Motor neuron (in vitro differentiated cells): Measurements from ENCODE around the gene ADAMTS10. TPM values are rescaled to one million over a fixed set of nuclear protein-coding genes. Genes with fewer than 3 reads are reported as not detected.
"Not testable (repeated sequence)": the region's sequence is repeated elsewhere in the genome, so short reads cannot be mapped to it uniquely, and the experiment has no call there.

Experiments
- ATAC-seq, 8 experiments: fragments of 200-7000 bp; cut with Tn5 transposase; replicated peaks in 6 of 8; 2 replicates each; pipeline ENCODE4 v1.8.0; 2021; ENCODE audit warnings: mild to moderate bottlenecking in 8 of 8, moderate library complexity in 8 of 8
- H3K27ac ChIP-seq, 2 donors: fragments of 250-450 bp; sonication (Bioruptor Pico); 2 replicates each; pipeline ENCODE4 v1.9.0; 2021; ENCODE audit warnings: antibody characterized with exemption in 2 of 2, mild to moderate bottlenecking in 2 of 2, moderate library complexity in 1 of 2
- H3K4me1 ChIP-seq, 2 donors: fragments of 250-450 bp; sonication (Bioruptor Pico); replicated peaks in 1 of 2; 2 replicates each; pipeline ENCODE4 v1.6.1; 2021; ENCODE audit warnings: antibody characterized with exemption in 2 of 2, mild to moderate bottlenecking in 2 of 2, moderate library complexity in 1 of 2
- H3K4me3 ChIP-seq, 5 donors: fragments of 250-450 bp; sonication (Bioruptor Pico); 2 replicates each; pipeline ENCODE4 v1.9.0; 2021; ENCODE audit warnings: antibody characterized with exemption in 5 of 5, mild to moderate bottlenecking in 5 of 5, moderate library complexity in 4 of 5
- WGBS, 10 experiments: fragments of 450-650 bp; shearing (Covaris generic); methylation state at CpG; one replicate each; pipeline ENCODE4 v1.0.0; 2022; 5-methylcytosine and 5-hydroxymethylcytosine counted together
- in situ Hi-C, 9 experiments: fragments of 400-800 bp; cut with MboI; loops; one replicate each; pipeline ENCODE4 v1.15.0; 2021; ENCODE audit warnings: low sequenced_read_pairs in 9 of 9, low pct_unique_long_range_greater_than_20kb in 2 of 9; ENCODE audit not compliant: unreplicated experiment in 9 of 9
- total RNA-seq, 8 experiments: library from RNA; unstranded; fragments of 300-600 nt; gene quantifications; 2 replicates each; pipeline versions ENCODE4 v1.2.3 to v1.2.4, GENCODE V29; 2022

ADAMTS10 gene
- total RNA-seq, 8 experiments from 2014 or later = 5.1 to 45.3 (median 15.0) TPM

DNA sequence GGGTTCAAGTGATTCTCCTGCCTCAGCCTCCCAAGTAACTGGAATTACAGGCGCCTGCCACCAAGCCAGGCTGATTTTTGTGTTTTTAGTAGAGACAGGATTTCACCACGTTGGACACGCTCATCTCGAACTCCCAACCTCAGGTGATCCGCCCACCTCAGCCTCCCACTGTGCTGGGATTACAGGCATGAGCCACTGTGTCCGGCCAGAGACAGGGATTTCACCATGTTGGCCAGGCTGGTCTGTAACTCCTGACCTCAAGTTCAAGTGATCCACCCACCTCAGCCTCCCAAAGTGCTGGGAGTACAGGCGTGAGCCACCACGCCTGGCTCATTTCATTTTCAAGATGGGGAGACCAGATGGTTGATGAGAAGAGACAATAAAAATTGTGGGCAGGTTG is 45.6 kb downstream of the ADAMTS10 start:
- ATAC-seq, H3K4me1 ChIP-seq, H3K27ac ChIP-seq, in situ Hi-C loops, H3K4me3 ChIP-seq: not testable (repeated sequence)
- 50 to 88% methylated on average over 1 to 3 of the region's 8 CpGs; no CpG with 5 or more reads in 8 of the 10 experiments for WGBS, 10 experiments

DNA sequence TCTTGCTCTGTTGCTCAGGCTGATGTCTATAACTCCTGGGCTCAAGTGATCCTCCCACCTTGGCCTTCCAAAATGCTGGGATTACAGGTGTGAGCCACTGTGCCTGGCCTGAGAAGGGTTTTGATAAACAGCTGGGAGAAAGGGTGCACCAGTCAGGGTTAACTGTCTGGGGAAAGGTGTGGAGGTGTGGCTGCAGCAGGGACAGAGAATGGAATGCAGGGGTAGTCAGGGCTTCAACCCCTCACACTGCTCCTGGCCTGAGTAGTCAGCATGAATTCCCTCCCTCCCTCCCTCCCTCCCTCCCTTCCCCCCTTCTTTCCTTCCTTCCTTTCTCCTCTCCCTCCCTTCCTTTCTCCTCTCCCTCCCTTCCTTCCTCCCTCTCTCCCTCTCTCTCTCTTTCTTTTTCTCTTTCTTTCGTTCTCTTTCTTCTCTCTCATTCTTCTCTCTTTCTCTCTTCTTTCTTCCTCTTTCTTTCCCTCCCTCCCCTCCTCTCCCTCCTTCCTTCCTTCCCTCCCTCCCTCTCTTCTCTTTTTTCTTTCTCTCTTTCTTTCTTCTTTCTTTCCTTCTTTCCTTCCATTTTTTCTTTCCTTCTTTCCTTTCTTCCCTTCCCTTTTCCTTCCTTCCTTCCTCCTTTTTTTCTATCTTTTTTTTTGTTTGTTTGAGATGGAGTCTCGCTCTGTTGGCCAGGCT is 49.3 kb downstream of the ADAMTS10 start:
- Histone ChIP-seq H3K27ac (no peak overlapping the region), H3K4me1 (no peaks in the 10 kb centered on the region), H3K4me3 (no peak overlapping the region)
- ATAC-seq = no peak
- 21 to 89% (median 73%) methylated on average over 1 to 2 of the region's 2 CpGs; no CpG with 5 or more reads in 4 of the 10 experiments for WGBS, 10 experiments
- in situ Hi-C loops = no loop called here

DNA sequence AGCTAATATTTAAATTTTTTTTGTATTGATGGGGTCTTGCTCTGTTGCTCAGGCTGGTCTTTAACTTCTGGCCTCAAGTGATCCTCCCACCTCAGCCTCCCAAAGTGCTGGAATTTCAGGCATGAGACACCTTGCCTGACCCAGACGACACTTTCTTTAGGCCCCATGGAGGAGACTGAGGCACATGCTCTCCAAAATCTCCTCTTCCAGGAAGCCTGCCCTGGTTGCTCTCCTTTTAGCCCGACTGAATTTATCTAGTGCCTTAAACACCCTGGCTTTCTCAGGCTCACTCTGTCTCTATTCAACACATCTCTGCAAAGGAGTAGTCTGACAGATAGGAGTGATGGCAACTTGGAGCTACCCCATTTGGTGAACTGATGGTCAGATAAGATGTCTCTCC is 52.2 kb downstream of the ADAMTS10 start:
- Histone ChIP-seq H3K4me3 (no peak overlapping the region), H3K27ac (no peak overlapping the region), H3K4me1 (no peaks in the 10 kb centered on the region)
- in situ Hi-C loops = no loop called here
- 50 to 81% (median 59%) methylated on average over 1 to 2 of the region's 2 CpGs; no CpG with 5 or more reads in 6 of the 10 experiments for WGBS, 10 experiments
- ATAC-seq = no peak

DNA sequence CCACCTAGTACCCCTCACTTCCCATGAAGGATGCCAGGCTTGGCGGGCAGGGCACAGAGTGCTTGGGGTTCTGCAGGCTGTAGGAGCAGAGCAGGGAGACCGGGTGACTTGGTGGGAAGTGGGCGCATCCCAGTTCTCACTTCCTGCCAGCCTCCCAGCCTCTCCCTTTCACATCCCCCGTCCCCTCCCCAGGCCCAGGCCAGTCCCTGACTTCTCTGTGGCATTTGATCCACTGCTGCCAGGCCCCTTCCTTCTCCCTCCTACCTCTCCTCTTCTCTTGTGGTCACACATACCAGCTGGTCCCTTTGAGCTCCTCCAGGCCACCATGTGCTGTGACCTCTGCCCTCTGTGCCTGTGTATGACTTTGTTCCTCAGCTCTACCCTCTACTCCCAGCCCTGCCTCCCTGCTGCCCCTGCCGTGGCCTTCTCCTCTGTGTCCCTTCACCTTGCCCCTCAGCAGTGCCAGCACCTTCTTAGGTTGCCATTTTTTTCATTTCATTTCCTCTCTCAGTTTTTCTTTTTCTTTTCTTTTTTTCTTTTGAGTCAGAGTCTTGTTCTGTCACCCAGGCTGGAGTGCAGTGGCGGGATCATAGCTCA is 52.8 kb downstream of the ADAMTS10 start:
- Histone ChIP-seq H3K4me3 (no peak overlapping the region), H3K4me1 (no peaks in the 10 kb centered on the region), H3K27ac (no peak overlapping the region)
- no peak for ATAC-seq
- in situ Hi-C loops = no loop called here
- WGBS, 10 experiments = 20 to 100% (median 69%) methylated on average over 1 to 5 of the region's 6 CpGs; no CpG with 5 or more reads in 1 of the 10 experiments

DNA sequence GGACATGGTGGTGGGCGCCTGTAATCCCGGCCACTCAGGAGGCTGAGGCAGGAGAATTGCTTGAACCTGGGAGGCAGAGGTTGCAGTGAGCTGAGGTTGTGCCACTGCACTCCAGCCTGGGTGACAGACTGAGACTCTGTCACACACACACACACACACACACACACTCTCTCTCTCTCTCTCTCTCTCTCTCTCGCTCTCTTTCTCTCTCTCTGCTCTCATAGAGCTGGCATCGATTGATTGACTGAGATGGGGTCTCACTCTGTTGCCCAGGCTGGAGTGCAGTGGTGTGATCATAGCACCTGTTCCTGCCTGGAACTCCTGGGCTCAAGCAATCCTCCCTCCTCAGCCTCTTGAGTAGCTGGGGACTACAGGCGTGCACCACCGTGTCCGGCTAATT is 56.8 kb downstream of the ADAMTS10 start:
- in situ Hi-C loops = not testable (repeated sequence)

DNA sequence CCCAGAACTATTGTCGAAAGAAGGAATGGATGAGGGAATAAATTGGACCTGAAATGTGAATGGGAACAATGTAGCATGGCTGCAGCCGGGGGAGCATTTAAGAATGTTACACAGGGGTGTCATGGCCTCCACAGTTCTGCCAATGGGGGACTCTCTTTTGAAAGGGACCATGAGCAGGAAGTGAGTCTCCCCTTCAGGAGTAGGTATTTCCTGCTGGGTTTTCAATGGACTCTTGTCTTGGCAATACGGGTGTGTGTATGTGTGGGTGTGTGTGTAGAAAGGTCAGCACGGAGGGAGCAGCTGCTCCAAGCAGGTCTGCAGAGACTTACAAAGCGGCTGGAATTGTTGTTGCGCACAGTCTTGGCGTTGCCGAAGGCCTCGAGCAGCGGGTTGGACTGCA is 57.7 kb downstream of the ADAMTS10 start:
- ATAC-seq = peak in 1 of 8 experiments; percentile 19
- no peak overlapping the region for H3K27ac ChIP-seq
- H3K4me3 ChIP-seq = no peak overlapping the region
- no peaks in the 10 kb centered on the region for H3K4me1 ChIP-seq
- WGBS, 10 experiments = 66 to 100% (median 96%) methylated on average over 1 to 7 of the region's 10 CpGs; no CpG with 5 or more reads in 3 of the 10 experiments
- in situ Hi-C loops = no loop called here

More for the DNA sequence above, 56.8 kb downstream of the ADAMTS10 start:
- ATAC-seq, H3K27ac ChIP-seq, H3K4me1 ChIP-seq, H3K4me3 ChIP-seq: not testable (repeated sequence)
- 86 to 100% (median 94%) methylated on average over 1 to 3 of the region's 7 CpGs; no CpG with 5 or more reads in 6 of the 10 experiments for WGBS, 10 experiments

DNA sequence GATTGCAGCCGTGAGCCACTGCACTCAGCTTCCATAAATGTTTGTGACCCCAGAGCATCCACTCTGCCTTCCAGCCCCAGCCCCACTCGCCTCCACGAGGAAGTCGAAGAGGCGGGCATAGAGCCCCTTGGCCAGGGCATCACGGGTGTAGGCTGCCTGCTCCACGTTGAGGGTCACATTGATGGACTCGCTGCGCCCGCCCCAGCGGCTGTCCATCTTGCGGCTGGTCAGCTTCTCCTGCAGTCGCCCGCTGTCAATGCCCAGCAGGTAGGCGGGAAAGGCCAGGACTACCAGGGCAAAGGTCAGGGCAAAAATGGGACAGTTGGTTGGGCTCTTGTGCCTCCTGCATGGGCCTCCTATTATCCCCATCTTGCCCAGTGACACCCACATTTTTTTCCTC is 60.4 kb downstream of the ADAMTS10 start:
- H3K4me3 ChIP-seq = no peak overlapping the region
- H3K4me1 ChIP-seq = no peaks in the 10 kb centered on the region
- WGBS, 10 experiments = 93% methylated on average over 14 of the region's 15 CpGs; no CpG with 5 or more reads in 9 of the 10 experiments
- ATAC-seq = no peak
- H3K27ac ChIP-seq = no peak overlapping the region
- in situ Hi-C loops = no loop called here

DNA sequence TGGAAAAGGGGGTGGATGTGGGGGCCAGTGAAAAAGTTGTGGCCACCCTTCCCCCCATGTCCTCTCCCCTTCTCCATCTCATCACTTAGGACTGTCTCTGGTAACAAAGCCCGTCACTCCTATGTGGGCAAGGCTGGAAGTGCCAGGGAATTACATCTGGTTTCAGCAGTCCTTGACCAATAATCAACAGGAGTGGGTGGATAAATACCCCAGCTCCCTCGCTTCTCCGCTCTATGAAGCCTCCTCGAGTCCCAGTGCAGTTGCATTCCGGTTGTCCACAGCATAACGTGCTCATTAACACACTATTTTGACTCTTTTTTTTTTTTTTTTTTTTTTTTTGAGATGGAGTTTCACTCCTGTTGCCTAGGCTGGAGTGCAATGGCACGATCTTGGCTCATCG is 64.8 kb downstream of the ADAMTS10 start:
- Histone ChIP-seq H3K27ac (no peak overlapping the region), H3K4me1 (no peaks in the 10 kb centered on the region), H3K4me3 (no peak overlapping the region)
- in situ Hi-C loops = no loop called here
- 69 to 94% (median 80%) methylated on average over 2 to 5 of the region's 8 CpGs; no CpG with 5 or more reads in 5 of the 10 experiments for WGBS, 10 experiments
- ATAC-seq = no peak

DNA sequence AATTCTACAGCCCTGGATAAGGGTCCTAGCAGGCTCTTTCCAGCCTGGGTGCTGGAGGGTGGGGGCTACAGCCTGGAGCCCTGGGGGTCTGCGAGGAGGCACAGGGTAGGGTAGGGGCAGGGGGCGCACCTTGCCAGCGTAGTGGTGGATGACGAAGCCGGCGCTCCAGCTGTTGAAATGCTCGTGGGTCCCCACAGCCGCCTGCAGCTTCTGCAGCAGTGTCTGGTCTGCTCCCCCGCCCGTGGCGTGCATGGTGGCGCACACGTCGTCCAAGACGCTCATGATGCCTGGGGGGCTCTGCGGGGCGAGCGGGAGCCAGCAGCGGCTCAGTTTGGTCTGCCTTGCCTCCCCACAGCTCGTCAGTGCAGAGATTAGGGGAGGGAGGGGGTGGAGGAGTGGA is 66.3 kb downstream of the ADAMTS10 start:
- in situ Hi-C loops = no loop called here
- no peak overlapping the region for H3K4me3 ChIP-seq
- ATAC-seq = no peak
- no peak overlapping the region for H3K27ac ChIP-seq
- no CpG with 5 or more reads among the region's 20 CpGs for WGBS, 10 experiments
- no peaks in the 10 kb centered on the region for H3K4me1 ChIP-seq

DNA sequence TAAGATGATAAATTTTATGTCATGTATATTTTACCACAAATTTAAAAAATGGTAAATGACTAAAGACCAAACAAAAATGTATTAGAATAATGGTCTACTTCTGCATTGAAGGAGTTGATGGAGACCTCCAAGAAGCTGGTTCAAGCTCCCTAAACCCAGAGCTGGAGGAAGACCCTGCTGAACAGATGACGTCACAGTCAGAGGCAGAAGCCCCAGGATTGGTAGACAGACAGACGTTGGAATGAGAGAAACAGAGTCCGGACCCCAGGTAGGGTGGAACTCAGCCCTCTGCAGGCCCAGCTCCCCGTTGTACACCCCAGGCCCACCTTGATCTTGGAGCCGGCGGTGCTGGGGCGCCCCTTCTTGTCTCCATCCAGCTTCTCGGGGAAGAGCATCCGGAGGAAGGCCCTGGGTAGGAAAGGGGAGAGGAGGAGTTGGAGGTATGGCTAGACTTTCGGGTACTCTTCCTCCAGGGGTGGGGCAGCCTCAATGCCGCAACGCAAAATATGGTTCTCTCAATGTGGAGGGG is 70.8 kb downstream of the ADAMTS10 start:
- no peak for ATAC-seq
- no peak overlapping the region for H3K4me3 ChIP-seq
- no peak overlapping the region for H3K27ac ChIP-seq
- no peaks in the 10 kb centered on the region for H3K4me1 ChIP-seq
- WGBS, 10 experiments = 60 to 90% (median 81%) methylated on average over 1 to 7 of the region's 12 CpGs; no CpG with 5 or more reads in 3 of the 10 experiments
- in situ Hi-C loops = no loop called here

DNA sequence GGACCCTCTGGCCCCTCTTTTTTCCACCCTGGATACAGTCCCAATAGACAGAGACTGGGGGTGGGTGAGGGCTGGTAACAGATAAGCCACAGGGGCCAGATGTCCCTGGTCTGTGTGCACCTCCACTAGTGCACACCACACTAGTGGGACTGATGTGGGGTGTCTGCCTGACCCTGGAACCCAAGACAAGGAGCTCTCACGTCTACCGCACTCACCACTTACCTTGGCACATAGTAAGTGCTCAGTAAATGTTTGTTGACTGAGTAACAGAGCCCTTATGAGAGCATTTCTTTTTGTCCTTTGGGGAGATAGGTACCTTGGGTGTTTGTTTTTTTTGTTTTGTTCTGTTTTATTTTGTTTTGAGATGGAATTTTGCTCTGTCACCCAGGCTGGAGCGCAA is 73.4 kb downstream of the ADAMTS10 start:
- no peak for ATAC-seq
- in situ Hi-C loops = no loop called here

DNA sequence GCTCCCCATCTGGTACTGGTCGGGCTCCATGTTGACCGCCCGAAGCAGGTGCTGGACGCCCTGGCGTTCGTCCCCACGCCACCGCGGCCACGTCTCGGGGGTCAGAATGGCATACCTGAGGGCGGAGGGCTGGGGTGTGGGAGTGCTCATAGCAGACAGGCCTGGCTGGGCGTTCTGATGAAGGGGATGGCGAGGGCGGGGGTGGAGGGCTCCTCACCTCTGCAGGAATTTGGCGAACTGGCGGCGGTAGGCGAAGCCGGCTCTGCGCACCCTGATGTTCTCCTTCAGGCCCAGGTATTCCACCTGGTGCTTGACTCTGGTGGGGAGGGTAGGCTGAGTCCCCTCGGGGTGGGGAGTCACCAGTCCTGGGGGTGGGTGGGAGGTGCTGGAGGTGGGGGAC is 74.2 kb downstream of the ADAMTS10 start:
- Histone ChIP-seq H3K4me1 (no peaks in the 10 kb centered on the region), H3K4me3 (no peak overlapping the region), H3K27ac (no peak overlapping the region)
- no peak for ATAC-seq
- in situ Hi-C loops = no loop called here
- 60 to 100% (median 83%) methylated on average over 1 to 9 of the region's 22 CpGs; no CpG with 5 or more reads in 4 of the 10 experiments for WGBS, 10 experiments

More for the DNA sequence above, 73.4 kb downstream of the ADAMTS10 start:
- WGBS, 10 experiments = 80 to 100% (median 87%) methylated on average over 1 to 3 of the region's 3 CpGs; no CpG with 5 or more reads in 5 of the 10 experiments
- Histone ChIP-seq H3K4me3 (no peak overlapping the region), H3K4me1 (no peaks in the 10 kb centered on the region), H3K27ac (no peak overlapping the region)

DNA sequence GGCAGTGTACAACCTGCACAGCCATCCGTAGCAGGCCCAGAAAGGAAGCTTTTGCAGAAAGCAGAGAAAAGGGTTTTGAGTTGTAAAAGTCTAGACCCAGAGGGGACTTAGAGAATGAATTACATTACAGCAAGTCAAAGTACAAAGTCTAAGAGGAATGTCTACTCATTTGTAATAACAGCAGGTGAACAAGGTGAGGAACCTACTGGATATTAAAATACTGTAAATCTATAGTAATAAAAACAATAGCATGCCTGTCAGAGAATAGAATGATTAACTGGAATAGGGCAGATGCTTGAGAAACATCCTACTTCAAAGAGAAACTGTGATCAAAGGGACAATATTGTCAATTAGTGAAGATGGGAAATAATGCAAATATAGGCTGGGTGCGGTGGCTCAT is 78.3 kb downstream of the ADAMTS10 start:
- Histone ChIP-seq H3K27ac (no peak overlapping the region), H3K4me1 (peaks cover 0 to under 1% of the 10 kb centered on the region in 2 donors), H3K4me3 (no peak overlapping the region)
- 50 to 100% (median 86%) methylated on average over 1 to 2 of the region's 2 CpGs; no CpG with 5 or more reads in 1 of the 10 experiments for WGBS, 10 experiments
- in situ Hi-C loops = no loop called here
- no peak for ATAC-seq
